Mesothelial cell of epicardium (in vitro differentiated cells): ENCODE results near the gene DTL. TPM values are rescaled to one million over a fixed set of nuclear protein-coding genes. Genes with fewer than 3 reads are reported as not detected.

Source experiments
- DNase-seq, 2 experiments: peaks; one replicate each; pipeline ENCODE4 v3.0.0; 2021; ENCODE audit warnings: low spot score in 2 of 2; ENCODE audit not compliant: unreplicated experiment in 2 of 2
- H3K27ac Mint-ChIP-seq: 2 replicates; pipeline ENCODE4 v1.8.0; 2021; ENCODE audit warnings: mixed read lengths
- H3K27me3 Mint-ChIP-seq: 2 replicates; pipeline ENCODE4 v1.8.0; 2021; ENCODE audit warnings: low read depth, mixed read lengths
- H3K36me3 Mint-ChIP-seq: 2 replicates; pipeline ENCODE4 v1.8.0; 2021; ENCODE audit warnings: mixed read lengths
- H3K4me1 Mint-ChIP-seq: 2 replicates; pipeline ENCODE4 v1.8.0; 2021; ENCODE audit warnings: mixed read lengths
- H3K4me3 Mint-ChIP-seq: 2 replicates; pipeline ENCODE4 v1.8.0; 2021; ENCODE audit warnings: mild to moderate bottlenecking, moderate library complexity, mixed read lengths
- H3K9me3 Mint-ChIP-seq: 2 replicates; pipeline ENCODE4 v1.8.0; 2021; ENCODE audit warnings: mixed read lengths
- CTCF ChIP-seq: fragments of 200-600 bp; sonication (generic); IDR thresholded peaks from one replicate; pipeline ENCODE4 v1.5.0; 2021; ENCODE audit warnings: antibody characterized with exemption; ENCODE audit not compliant: unreplicated experiment
- total RNA-seq: library from RNA; stranded (reverse); gene quantifications from 3 replicates; pipeline ENCODE4 v1.2.1, GENCODE V29; 2021

Gene DTL
- total RNA-seq, 1 donor from 2014 or later = 12.7 TPM

- Mint-ChIP-seq H3K4me3 (no peak overlapping the region), H3K36me3 (peaks cover 5% of the 10 kb centered on the region), H3K27me3 (no peaks in the 10 kb centered on the region), H3K27ac (no peak overlapping the region), H3K9me3 (no peaks in the 10 kb centered on the region), H3K4me1 (peaks cover 25% of the 10 kb centered on the region)
- no peak for DNase-seq
- TF ChIP-seq CTCF = no peak
Measured at GRCh38 chr1:212030936-212031528, 4.5 kb upstream of the DTL start.

GRCh38 chr1:212034516-212035122 is 929 bp upstream of the DTL start:
- Mint-ChIP-seq H3K4me1 (peaks cover 44% of the 10 kb centered on the region), H3K36me3 (peaks cover 5% of the 10 kb centered on the region), H3K27ac (peak overlapping the region; percentile 99), H3K9me3 (no peaks in the 10 kb centered on the region), H3K4me3 (peak overlapping the region; percentile 99), H3K27me3 (no peaks in the 10 kb centered on the region)
- DNase-seq = no peak
- no peak for TF ChIP-seq CTCF

GRCh38 chr1:212035835-212036605 is 472 bp downstream of the DTL start:
- TF ChIP-seq CTCF = no peak
- peak overlapping the region; percentile 99 for H3K27ac Mint-ChIP-seq
- no peaks in the 10 kb centered on the region for H3K9me3 Mint-ChIP-seq
- H3K4me1 Mint-ChIP-seq = peaks cover 40% of the 10 kb centered on the region
- no peak for DNase-seq
- peak overlapping the region; percentile 99 for H3K4me3 Mint-ChIP-seq
- no peaks in the 10 kb centered on the region for H3K27me3 Mint-ChIP-seq
- H3K36me3 Mint-ChIP-seq = peaks cover 5% of the 10 kb centered on the region

- no peak for TF ChIP-seq CTCF
- Mint-ChIP-seq H3K4me3 (no peak overlapping the region), H3K27me3 (no peaks in the 10 kb centered on the region), H3K27ac (no peak overlapping the region), H3K9me3 (no peaks in the 10 kb centered on the region), H3K4me1 (peaks cover 33% of the 10 kb centered on the region), H3K36me3 (peaks cover 2% of the 10 kb centered on the region)
- no peak for DNase-seq
Measured at GRCh38 chr1:212037900-212038299, 2.4 kb downstream of the DTL start.

GRCh38 chr1:212039622-212040021 is 4.1 kb downstream of the DTL start:
- Mint-ChIP-seq H3K27me3 (no peaks in the 10 kb centered on the region), H3K27ac (no peak overlapping the region), H3K36me3 (no peaks in the 10 kb centered on the region), H3K4me1 (peaks cover 23% of the 10 kb centered on the region), H3K9me3 (no peaks in the 10 kb centered on the region), H3K4me3 (no peak overlapping the region)
- DNase-seq = no peak
- no peak for TF ChIP-seq CTCF
